Measurements from ENCODE around the gene UNKL.

The UNKL gene

DNA sequence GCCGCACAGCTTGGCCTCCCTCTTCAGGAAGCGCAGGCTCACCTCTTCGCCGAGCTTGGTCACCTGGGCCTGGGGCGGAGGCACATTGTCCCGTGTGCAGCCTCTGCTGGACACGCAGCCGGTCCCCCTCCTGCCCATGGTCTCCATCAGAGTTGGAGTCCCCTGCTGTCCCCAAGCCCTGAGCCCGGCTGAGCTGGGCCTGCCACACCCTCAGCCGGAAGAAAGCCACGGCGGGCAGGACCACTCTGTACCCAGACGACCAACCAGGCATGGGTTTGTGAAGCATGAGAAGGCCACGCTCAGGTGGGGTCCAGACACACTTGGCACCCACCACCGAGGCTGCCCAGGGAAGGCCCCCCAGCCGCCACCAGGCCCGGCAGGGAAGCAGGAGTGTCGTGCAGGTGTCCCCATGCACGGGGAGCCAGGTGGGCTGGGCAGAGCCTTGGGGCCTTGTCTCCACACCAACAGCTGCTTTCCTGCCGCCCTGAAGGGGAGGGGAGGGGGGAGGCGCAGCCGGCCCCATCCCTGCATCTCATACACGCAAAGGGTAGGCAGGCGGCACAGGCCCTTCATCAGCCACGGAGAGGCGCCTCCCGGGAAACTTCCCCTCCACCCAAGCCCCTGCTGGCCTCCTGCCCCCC is 24.7 kb upstream of the UNKL start:
- no peak for TF ChIP-seq CTCF (IDR thresholded peaks at IDR 0.05; ENCODE audit: extremely low read depth, missing control alignments)
- no peak for DNase-seq (ENCODE audit: low spot score)

DNA sequence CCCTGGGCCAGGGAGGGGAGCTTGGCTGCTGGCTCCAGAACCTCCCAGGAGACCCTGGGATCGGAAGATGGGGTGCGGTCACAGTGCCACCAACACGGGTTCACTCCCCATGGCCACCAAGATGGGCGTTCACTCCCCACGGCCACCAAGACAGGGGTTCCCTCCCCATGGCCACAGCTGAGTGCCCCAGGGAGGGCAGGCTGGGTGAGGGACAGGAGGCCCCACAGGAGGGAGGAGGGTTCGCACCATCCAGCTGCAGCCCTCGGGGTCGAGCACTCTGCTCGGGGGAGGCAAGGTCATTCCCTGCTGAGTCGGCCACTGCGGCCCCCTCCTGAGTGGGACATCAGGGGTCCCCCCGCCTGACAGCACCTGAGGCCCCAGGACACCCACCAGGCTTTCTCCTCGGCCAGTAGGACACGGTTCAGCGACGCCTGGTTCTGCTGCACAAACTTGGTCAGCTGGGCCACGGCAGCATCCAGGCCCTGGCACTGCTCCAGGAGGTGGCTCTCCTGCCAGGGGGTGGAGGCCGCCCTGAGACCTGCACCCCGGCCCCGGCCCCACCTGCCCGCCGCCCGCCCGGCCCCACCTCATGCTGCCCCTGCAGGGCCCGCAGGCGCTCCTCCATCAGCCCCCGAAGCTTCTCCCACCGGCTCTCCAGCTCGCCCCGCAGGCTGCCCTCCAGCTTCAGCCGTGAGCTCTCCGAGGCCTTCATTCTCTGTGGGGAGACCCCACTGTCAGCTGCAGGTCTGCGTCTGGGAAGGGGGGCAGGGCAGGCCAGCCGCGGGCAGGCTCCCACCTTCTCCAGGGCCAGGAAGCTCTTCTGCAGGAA is 23.9 kb upstream of the UNKL start:
- DNase-seq (ENCODE audit: low spot score), result no peak
- no peak for TF ChIP-seq CTCF (IDR thresholded peaks at IDR 0.05; ENCODE audit: extremely low read depth, missing control alignments)

DNA sequence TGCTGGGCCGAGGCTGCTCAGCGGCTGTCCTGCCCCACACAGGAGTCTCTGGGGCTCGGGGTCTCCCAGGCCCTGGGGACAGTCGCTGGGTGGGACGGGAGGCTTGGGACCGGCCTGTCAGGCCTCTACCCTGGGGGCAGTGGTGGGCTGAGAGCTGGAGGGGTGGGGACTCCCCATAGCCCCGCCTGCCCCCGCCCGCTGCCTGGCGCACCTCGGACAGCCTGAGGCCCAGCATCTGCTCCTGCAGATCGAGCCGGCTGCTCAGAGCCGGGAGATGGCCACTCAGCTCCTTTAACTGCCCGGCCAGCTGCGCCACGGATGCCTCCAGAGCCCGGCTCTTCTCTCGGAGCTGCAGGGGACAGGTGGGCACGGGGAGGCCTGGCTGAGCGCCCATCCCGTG is 23.1 kb upstream of the UNKL start:
- no peak for TF ChIP-seq CTCF (IDR thresholded peaks at IDR 0.05; ENCODE audit: extremely low read depth, missing control alignments)
- DNase-seq (ENCODE audit: low spot score), result no peak

DNA sequence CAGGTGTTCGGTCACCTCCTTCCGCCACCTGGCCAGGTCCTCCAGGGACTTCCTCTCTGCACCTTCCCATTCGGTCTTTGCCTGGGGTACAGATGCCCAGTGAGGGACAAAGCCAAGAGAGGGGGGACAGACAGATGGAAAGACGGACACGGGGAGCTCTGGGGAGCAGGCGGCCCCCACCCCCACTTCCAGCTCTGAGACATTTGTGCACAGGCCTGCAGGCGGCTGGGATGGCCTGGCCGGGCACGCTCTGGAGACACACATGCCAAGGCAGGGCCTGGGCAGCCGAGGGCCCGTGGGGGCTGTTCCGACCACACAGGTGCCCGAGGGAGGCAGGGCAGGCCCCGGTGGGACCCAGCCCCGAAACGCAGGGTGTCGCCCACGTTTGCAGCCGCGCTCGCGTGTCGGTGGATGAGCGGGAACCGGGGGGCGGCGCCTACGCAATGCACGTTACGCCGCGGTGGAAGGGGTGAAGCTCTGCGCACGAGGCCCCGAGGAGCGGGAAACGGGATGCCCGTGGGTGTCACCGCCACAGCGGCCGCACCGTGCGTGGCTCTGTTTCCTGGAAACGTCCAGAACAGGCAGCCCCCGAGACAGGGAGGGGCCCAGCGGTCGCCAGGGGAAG is 22.3 kb upstream of the UNKL start:
- TF ChIP-seq CTCF (IDR thresholded peaks at IDR 0.05; ENCODE audit: extremely low read depth, missing control alignments), result no peak
- no peak for DNase-seq (ENCODE audit: low spot score)

GRCh38 chr16:1435921-1436697 is 21.6 kb upstream of the UNKL start:
- no peak for TF ChIP-seq CTCF (IDR thresholded peaks at IDR 0.05; ENCODE audit: extremely low read depth, missing control alignments)
- DNase-seq (ENCODE audit: low spot score), result no peak

- DNase-seq (ENCODE audit: low spot score), result no peak
- no peak for TF ChIP-seq CTCF (IDR thresholded peaks at IDR 0.05; ENCODE audit: extremely low read depth, missing control alignments)
These were observed 20.4 kb upstream of the UNKL start for GRCh38 chr16:1434644-1435592.
